ENCODE measurements around the gene CDH9. TPM values are rescaled to one million over a fixed set of nuclear protein-coding genes. Genes with fewer than 3 reads are reported as not detected.

The CDH9 gene
- 0.25 TPM in 1 of 2 replicates, not detected in the other for total RNA-seq

DNA sequence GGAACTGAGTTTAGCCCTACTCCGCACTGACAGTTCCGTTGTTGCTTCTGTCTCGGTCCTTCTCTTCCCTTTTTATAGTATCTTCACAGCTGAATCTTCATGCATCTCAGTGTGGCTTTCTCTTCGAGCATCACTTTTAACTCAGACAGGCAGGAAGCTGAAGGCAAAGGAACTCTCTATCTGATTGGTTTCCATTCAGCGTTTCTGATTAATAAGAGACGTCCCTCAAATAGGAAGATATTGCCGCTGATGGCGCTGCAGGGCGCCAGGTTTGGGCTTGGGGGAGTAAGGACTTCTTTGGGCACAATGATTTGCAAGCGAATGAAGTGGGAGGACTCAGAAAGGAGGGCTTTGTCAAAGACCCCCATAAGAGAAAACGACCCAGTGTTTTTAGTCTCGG lies at the start of gene CDH9:
CDH9 (minus strand) TSS at position 111 of the 400 bp plus-strand sequence. CDS start 50,253 bp downstream, outside the sequence.

Data from mesangial cell (primary cell).